Astrocyte (in vitro differentiated cells and primary cell): Measurements from ENCODE around the gene GGTLC1.

Experiments
- EZH2 ChIP-seq: IDR thresholded peaks from 2 replicates; pipeline ENCODE4 v1.6.1; 2012; ENCODE audit warnings: mild to moderate bottlenecking, low read length, inconsistent platforms; ENCODE audit not compliant: insufficient read depth
- TF ChIP-seq, protein P1 (sequence below): IDR thresholded peaks from 2 replicates; pipeline ENCODE4 v1.5.1; 2011; ENCODE audit warnings: low read depth, mild to moderate bottlenecking, inconsistent platforms, low read length, moderate library complexity; ENCODE audit not compliant: insufficient read depth

DNA sequence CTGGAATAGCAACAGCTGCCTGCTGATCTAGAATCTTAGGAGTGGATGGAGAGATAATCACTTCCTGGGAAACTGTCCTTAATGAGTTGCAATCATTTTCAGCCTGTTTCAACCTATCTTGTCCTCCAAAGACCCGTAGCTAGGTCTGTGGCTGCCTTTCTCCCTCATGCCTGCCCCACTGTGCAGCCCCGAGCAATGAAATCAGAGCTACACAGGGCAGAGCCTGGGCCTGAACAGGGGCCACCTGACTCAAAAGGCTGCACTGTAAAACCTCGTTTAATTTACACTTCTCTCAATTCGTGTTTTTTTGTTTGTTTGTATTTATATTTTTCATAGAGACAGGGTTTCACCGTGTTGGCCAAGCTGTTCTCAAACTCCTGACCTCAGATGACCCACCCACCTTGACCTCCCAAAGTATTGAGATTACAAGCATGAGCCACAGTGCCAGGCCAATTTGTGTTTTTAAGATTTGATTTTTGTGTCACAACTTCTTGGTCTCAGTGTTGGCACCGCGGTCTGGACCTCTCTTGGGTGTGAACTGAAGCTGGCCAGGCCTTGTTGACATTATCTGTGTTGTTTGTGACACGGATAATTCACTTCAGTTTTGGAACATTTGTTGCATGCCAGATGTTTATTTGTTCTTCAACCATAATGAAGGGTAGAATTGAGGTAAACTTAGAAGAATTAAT lies 21.5 kb downstream of the GGTLC1 start:
- TF ChIP-seq, protein P1, sequence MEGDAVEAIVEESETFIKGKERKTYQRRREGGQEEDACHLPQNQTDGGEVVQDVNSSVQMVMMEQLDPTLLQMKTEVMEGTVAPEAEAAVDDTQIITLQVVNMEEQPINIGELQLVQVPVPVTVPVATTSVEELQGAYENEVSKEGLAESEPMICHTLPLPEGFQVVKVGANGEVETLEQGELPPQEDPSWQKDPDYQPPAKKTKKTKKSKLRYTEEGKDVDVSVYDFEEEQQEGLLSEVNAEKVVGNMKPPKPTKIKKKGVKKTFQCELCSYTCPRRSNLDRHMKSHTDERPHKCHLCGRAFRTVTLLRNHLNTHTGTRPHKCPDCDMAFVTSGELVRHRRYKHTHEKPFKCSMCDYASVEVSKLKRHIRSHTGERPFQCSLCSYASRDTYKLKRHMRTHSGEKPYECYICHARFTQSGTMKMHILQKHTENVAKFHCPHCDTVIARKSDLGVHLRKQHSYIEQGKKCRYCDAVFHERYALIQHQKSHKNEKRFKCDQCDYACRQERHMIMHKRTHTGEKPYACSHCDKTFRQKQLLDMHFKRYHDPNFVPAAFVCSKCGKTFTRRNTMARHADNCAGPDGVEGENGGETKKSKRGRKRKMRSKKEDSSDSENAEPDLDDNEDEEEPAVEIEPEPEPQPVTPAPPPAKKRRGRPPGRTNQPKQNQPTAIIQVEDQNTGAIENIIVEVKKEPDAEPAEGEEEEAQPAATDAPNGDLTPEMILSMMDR, result no peak
- no peak for TF ChIP-seq EZH2
